Right atrium auricular region (tissue), 2 donors: Measurements from ENCODE around the gene GOLGA7B. TPM values are rescaled to one million over a fixed set of nuclear protein-coding genes. Genes with fewer than 3 reads are reported as not detected.

ENCODE experiments used
- DNase-seq: peaks from one replicate; pipeline ENCODE4 v3.0.0-alpha.2; 2019; ENCODE audit warnings: low spot score
- H3K27ac ChIP-seq, 2 donors: fragments of 200-600 bp; sonication (generic); 1 replicate in 1 of 2; 2 replicates in 1 of 2; pipeline ENCODE4 v1.5.1; 2016 to 2019
- H3K27me3 ChIP-seq, 2 donors: fragments of 200-600 bp; sonication (generic); one replicate each; pipeline versions ENCODE4 v1.5.1 to v1.6.0; 2017 to 2019
- H3K36me3 ChIP-seq: fragments of 200-600 bp; sonication (generic); one replicate; pipeline ENCODE4 v1.5.1; 2016
- H3K4me1 ChIP-seq, 2 donors: fragments of 200-600 bp; sonication (generic); one replicate each; pipeline versions ENCODE4 v1.5.1 to v1.6.0; 2017 to 2019
- H3K4me3 ChIP-seq, 2 donors: fragments of 200-600 bp; sonication (generic); 1 replicate in 1 of 2; 2 replicates in 1 of 2; pipeline ENCODE4 v1.5.1; 2017 to 2019; ENCODE audit warnings: mild to moderate bottlenecking in 1 of 2, moderate library complexity in 1 of 2
- H3K9me3 ChIP-seq, 2 donors: fragments of 200-600 bp; sonication (generic); one replicate each; pipeline ENCODE4 v1.5.1; 2019
- CTCF ChIP-seq, 2 donors: fragments of 200-600 bp; sonication (generic); IDR thresholded peaks; one replicate each; pipeline ENCODE4 v1.5.1; 2019; ENCODE audit warnings: antibody characterized with exemption in 2 of 2
- total RNA-seq, 2 donors: library from RNA; depleted of rRNA; stranded (reverse); fragments of >200 nt; gene quantifications; one replicate each; pipeline ENCODE4 v1.1.0, GENCODE V29; 2016

Gene GOLGA7B
- total RNA-seq, 2 donors from 2014 or later, result 1.3 to 3.2 TPM

- Histone ChIP-seq H3K4me1 (peaks cover 0 to 9% of the 10 kb centered on the region in 2 donors), H3K36me3 (no peaks in the 10 kb centered on the region), H3K9me3 (no peaks in the 10 kb centered on the region), H3K27me3 (no peaks in the 10 kb centered on the region), H3K4me3 (no peak overlapping the region), H3K27ac (no peak overlapping the region)
- no peak for DNase-seq
- no peak for TF ChIP-seq CTCF (IDR thresholded peaks at IDR 0.05)
Observed at GRCh38 chr10:97895084-97895483, 45.4 kb downstream of the GOLGA7B start.

GRCh38 chr10:97895915-97896314 is 46.3 kb downstream of the GOLGA7B start:
- H3K36me3 ChIP-seq, result no peaks in the 10 kb centered on the region
- H3K27me3 ChIP-seq, result no peaks in the 10 kb centered on the region
- H3K4me3 ChIP-seq, result no peak overlapping the region
- H3K9me3 ChIP-seq, result no peaks in the 10 kb centered on the region
- TF ChIP-seq CTCF (IDR thresholded peaks at IDR 0.05), result no peak
- DNase-seq, result no peak
- H3K27ac ChIP-seq, result no peak overlapping the region
- H3K4me1 ChIP-seq, result peaks cover 0 to 9% of the 10 kb centered on the region in 2 donors

DNA sequence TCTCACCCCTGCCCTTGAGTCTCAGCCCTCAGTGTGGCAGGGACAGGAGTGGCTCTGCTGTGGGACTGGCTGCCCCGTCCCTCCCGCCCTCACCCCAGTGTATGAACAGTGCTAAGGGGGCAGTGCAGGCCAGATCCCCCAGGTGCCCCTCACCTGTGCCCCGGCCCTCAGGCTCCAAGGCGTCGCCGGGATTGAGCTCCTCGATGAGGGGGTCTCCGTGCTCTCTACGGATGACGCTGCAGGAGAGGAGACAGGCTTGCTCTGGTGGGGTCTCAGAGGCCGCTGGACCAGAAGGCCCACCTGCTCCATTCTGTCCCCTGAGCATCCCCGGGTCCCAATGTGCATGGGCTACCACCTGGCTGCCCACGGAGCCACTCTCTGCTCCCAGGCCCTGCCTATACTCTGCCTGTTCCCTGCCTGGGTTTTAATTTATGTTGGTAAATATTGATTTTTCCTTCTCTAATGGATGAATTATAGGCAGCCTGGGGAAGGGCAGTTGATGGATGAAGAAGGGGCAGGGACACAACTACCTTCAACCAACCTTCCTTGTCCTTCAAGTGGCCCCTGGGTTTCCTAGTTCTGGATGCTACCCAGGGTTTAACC is 47.2 kb downstream of the GOLGA7B start:
- Histone ChIP-seq H3K4me1 (peaks cover 0 to 9% of the 10 kb centered on the region in 2 donors), H3K27ac (no peak overlapping the region), H3K4me3 (no peak overlapping the region), H3K9me3 (no peaks in the 10 kb centered on the region), H3K27me3 (no peaks in the 10 kb centered on the region), H3K36me3 (no peaks in the 10 kb centered on the region)
- DNase-seq, result no peak
- TF ChIP-seq CTCF (IDR thresholded peaks at IDR 0.05), result no peak

DNA sequence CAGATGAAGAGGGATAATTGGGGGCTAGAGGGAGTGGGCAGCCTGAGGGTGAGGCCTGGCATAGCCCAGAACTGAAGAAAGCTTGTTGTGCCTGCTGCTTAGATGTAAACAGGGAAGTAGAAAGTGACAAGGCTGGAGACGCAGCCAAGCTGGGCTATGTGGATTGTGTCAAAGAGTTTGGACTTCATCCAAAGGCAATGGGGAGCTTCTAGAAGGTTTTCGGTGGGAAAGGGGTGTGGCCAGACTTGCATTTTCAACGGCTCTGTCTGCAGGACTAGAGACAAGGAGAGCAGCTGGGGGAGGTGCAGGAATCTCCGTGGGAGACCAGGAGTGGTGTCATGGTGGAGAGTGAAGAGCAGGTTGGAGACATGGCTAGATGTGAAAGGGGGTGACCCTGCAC is 48.8 kb downstream of the GOLGA7B start:
- H3K4me1 ChIP-seq, result peaks cover 0 to 9% of the 10 kb centered on the region in 2 donors
- no peak overlapping the region for H3K4me3 ChIP-seq
- no peaks in the 10 kb centered on the region for H3K27me3 ChIP-seq
- no peak for DNase-seq
- no peak for TF ChIP-seq CTCF (IDR thresholded peaks at IDR 0.05)
- no peaks in the 10 kb centered on the region for H3K36me3 ChIP-seq
- no peak overlapping the region for H3K27ac ChIP-seq
- no peaks in the 10 kb centered on the region for H3K9me3 ChIP-seq

DNA sequence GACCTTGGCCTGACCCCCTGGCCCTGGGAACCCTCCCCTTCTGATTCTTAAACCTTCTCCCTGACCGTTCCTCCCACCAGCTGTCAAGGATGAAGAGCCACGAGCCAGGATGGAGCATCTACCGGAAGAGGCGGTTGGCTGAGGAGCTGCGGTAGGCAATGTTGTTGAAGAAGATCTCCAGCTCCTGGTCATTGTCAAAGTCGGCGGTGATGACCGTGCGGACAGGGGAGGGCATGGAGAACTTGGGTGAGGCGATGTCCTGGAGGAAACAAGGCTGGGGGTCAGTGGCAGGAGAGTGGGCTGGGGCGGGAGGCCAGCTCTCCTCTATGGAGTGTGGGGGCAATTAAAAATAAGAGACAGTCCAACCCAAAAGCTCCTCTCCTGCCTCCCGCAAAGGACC is 51.7 kb downstream of the GOLGA7B start:
- Histone ChIP-seq H3K4me3 (no peak overlapping the region), H3K9me3 (no peaks in the 10 kb centered on the region), H3K27me3 (no peaks in the 10 kb centered on the region), H3K36me3 (no peaks in the 10 kb centered on the region), H3K27ac (no peak overlapping the region), H3K4me1 (peaks cover 0 to 15% of the 10 kb centered on the region in 2 donors)
- DNase-seq, result no peak
- no peak for TF ChIP-seq CTCF (IDR thresholded peaks at IDR 0.05)
